Esophagus muscularis mucosa (tissue), 4 donors: Measurements from ENCODE around the gene KRT39.

Experiments
- CTCF ChIP-seq, 3 experiments: fragments of 200-600 bp in 2 of 3; fragments of 450-650 bp in 1 of 3; sonication (generic) in 2 of 3; IDR thresholded peaks; one replicate each; pipeline ENCODE4 v1.5.1; 2017 to 2019; ENCODE audit warnings: antibody characterized with exemption in 3 of 3, mild to moderate bottlenecking in 2 of 3, moderate library complexity in 1 of 3
- EP300 ChIP-seq: sonication (generic); formaldehyde crosslinking; IDR thresholded peaks from one replicate; pipeline ENCODE4 v1.6.1; 2017; ENCODE audit warnings: antibody characterized with exemption
- POLR2A ChIP-seq: fragments of 450-650 bp; IDR thresholded peaks from one replicate; pipeline ENCODE4 v1.6.1; 2017; ENCODE audit warnings: antibody characterized with exemption, moderate library complexity, mild to moderate bottlenecking, low read depth
- POLR2AphosphoS5 ChIP-seq, 2 donors: sonication (generic); formaldehyde crosslinking; IDR thresholded peaks; one replicate each; pipeline ENCODE4 v1.6.1; 2017; ENCODE audit warnings: antibody characterized with exemption in 2 of 2

DNA sequence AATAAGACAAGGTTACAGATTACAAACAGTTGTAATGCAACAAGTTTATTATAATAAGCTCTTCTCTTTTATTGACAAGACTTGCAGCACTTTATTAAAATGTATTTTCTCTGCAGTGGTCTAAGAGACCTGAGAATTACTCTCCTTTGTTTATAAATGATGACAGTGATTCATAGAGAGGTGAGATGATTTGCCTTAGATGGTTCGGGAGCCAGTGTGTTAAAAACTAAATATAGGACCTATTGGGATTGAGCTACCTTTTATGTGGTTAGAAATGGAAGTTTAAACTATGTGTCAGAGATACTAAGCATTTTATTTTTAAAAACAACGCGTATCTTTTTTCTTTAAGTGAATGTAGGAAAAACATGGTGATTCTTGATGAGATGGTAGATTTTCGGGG, 30.1 kb upstream of the KRT39 start:
- no peak for TF ChIP-seq POLR2AphosphoS5 (IDR thresholded peaks at IDR 0.05)
- no peak for TF ChIP-seq CTCF (IDR thresholded peaks at IDR 0.05)
- no peak for TF ChIP-seq POLR2A
- no peak for TF ChIP-seq EP300
